Pancreas (tissue), 10 donors: Measurements from ENCODE around the gene TNIK. TPM values are rescaled to one million over a fixed set of nuclear protein-coding genes. Genes with fewer than 3 reads are reported as not detected.
A peak's percentile ranks its signal among the peaks of the same experiment; 100 is the strongest.

Source experiments
- ATAC-seq, 4 donors: fragments of 200-7000 bp; cut with Tn5 transposase; one replicate each; pipeline versions ENCODE4 v1.8.0 to v1.9.1; 2020; ENCODE audit warnings: mild to moderate bottlenecking in 4 of 4, moderate library complexity in 4 of 4
- DNase-seq, 6 donors: peaks; one replicate each; pipeline ENCODE4 v3.0.0-alpha.2; 2020
- FAIRE-seq: peaks from 2 replicates; lab custom pipeline; 2012; peaks lifted over from hg19 to GRCh38; lab: Jason Lieb, UNC
- H3K27ac ChIP-seq, 4 donors: fragments of 200-600 bp; sonication (generic); 1 replicate in 3 of 4; 2 replicates in 1 of 4; pipeline versions ENCODE4 v1.5.0 to v1.8.0; 2020
- H3K27me3 ChIP-seq, 4 donors: fragments of 200-600 bp; one replicate each; pipeline ENCODE4 v1.8.0; 2021
- H3K36me3 ChIP-seq, 3 donors: fragments of 200-600 bp; sonication (generic) in 1 of 3; one replicate each; pipeline versions ENCODE4 v1.5.0 to v1.8.0; 2020 to 2021
- H3K4me1 ChIP-seq, 3 donors: fragments of 200-600 bp; one replicate each; pipeline ENCODE4 v1.8.0; 2021
- H3K4me3 ChIP-seq, 4 donors: fragments of 200-600 bp; sonication (generic) in 2 of 4; one replicate each; pipeline versions ENCODE4 v1.5.0 to v1.8.0; 2020 to 2021
- H3K9me3 ChIP-seq, 4 donors: fragments of 200-600 bp; one replicate each; pipeline ENCODE4 v1.8.0; 2021
- WGBS, 2 donors: extraction: QIAGEN DNeasy Blood & Tissue Kit; methylation state at CpG; one replicate each; pipeline ENCODE4 v1.1.7; 2013; 5-methylcytosine and 5-hydroxymethylcytosine counted together
- intact Hi-C, 3 donors: fragments of 100-400 bp; cut with DNase I; formaldehyde crosslinking; loops; one replicate each; pipeline versions ENCODE4 v1.11.1 to v1.14.2; 2022
- polyA plus RNA-seq, 2 donors: library from polyadenylated mRNA; stranded (reverse); fragments of 200-250 nt; gene quantifications; one replicate each; pipeline ENCODE4 v1.2.3, GENCODE V29; 2013
- total RNA-seq, 6 donors: library from RNA; stranded (reverse); fragmentation: NEBNext Ultra II Directional in 4 of 6; extraction: Animal tissue kit (Norgen Biotek cat#: 25700) in 4 of 6; gene quantifications; one replicate each; pipeline versions ENCODE4 v1.2.1 to v1.2.4, GENCODE V29; 2021 to 2023
- TF ChIP-seq, protein P1 (sequence below), 4 donors: fragments of 200-600 bp; sonication (generic) in 3 of 4; IDR thresholded peaks; one replicate each; pipeline versions ENCODE4 v1.5.0 to v1.8.0; 2021; ENCODE audit warnings: antibody characterized with exemption in 4 of 4
- donor health status: healthy with polysubstance abuse.
- donor health status: DM: no; HTN: no; CAD: no; lungs with moderate emphysema.
- donor health status: DM: no; HTN: no; CAD: no.
- donor health status: control.
- donor health status: control.
- donor health status: Bipolar disorder and iron deficiency.
- donor health status: DM: yes; HTN: yes; CAD: no.
- donor health status: DM: no; HTN: no; CAD: no.
- donor health status: DM: no; HTN: no; CAD: no.
- donor health status: DM: yes; HTN: yes; CAD: no.

TNIK gene
- total and polyA plus RNA-seq, 8 donors: 3.5 to 13.6 (median 5.8) TPM

DNA sequence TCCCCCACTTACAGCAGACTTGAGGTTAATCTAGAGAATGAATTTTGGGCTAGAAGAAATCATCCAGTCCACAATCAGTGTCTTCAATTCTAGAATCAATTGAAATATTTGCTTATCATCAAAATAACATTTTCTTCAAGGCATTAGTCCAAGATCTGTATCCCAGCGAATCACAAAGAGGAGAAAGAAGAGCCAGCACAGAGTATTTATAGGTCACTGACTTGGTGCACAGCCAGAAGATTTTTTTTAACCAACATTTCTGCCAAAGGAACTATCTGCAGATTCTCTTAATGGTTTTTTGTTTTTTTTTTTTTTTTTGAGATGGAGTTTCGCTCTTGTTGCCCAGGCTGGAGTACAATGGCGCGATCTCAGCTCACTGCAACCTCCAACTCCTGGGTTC, 178.2 kb downstream of the TNIK start:
- no peak for DNase-seq
- peak; percentile 54 for FAIRE-seq
- Histone ChIP-seq H3K4me1 (peaks cover 6 to 8% (median 7%) of the 10 kb centered on the region in 3 donors), H3K36me3 (no peaks in the 10 kb centered on the region), H3K9me3 (no peaks in the 10 kb centered on the region), H3K4me3 (no peak overlapping the region), H3K27me3 (no peaks in the 10 kb centered on the region), H3K27ac (no peak overlapping the region)
- peak in 1 of 4 donors; percentile 30 for ATAC-seq
- TF ChIP-seq, protein P1, sequence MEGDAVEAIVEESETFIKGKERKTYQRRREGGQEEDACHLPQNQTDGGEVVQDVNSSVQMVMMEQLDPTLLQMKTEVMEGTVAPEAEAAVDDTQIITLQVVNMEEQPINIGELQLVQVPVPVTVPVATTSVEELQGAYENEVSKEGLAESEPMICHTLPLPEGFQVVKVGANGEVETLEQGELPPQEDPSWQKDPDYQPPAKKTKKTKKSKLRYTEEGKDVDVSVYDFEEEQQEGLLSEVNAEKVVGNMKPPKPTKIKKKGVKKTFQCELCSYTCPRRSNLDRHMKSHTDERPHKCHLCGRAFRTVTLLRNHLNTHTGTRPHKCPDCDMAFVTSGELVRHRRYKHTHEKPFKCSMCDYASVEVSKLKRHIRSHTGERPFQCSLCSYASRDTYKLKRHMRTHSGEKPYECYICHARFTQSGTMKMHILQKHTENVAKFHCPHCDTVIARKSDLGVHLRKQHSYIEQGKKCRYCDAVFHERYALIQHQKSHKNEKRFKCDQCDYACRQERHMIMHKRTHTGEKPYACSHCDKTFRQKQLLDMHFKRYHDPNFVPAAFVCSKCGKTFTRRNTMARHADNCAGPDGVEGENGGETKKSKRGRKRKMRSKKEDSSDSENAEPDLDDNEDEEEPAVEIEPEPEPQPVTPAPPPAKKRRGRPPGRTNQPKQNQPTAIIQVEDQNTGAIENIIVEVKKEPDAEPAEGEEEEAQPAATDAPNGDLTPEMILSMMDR (IDR thresholded peaks at IDR 0.05): no peak
- 62 to 71% methylated on average over 4 of the region's 4 CpGs for WGBS, 2 donors
- intact Hi-C loops: no loop called here

DNA sequence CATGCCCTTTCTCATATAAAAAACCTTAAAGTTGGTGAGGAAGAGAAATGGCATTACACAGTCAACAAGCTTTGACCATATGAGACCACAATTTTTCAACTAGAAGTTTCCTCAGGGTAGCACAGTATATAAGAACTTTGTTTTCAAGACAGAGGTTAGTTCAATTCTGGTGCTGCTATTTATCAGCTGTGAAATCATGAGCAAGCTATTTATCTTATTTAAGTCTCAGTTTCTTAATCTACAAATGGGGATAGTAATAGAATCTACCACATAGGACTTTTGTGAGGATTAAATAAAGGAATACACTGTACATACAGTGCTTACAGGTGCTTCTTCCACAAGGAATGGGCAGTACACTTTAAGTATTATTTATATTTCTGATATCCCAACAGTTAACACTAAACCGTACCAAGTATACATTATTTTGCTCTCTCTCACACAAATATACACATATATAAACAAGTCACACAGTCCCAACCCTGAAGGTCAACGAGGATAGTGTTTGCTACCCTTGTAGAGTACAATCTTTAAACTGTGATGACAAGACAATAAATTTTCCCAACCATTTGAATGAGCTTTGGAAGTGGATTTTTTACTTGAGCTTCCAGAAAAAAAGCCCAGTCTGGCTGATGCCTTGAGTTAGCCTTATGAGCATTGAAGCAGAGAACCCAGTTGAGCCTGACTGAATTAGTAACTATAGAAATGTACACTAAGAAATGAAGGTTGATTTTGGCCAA, 178.8 kb downstream of the TNIK start:
- no peak for ATAC-seq
- DNase-seq: no peak
- no peak overlapping the region for H3K27ac ChIP-seq
- no peak overlapping the region for H3K4me3 ChIP-seq
- no peak for FAIRE-seq
- no peaks in the 10 kb centered on the region for H3K27me3 ChIP-seq
- WGBS, 2 donors: 89% methylated on average over 2 of the region's 2 CpGs
- TF ChIP-seq, protein P1 (IDR thresholded peaks at IDR 0.05): no peak
- H3K4me1 ChIP-seq: peaks cover 0 to 2% (median 1%) of the 10 kb centered on the region in 3 donors
- no peaks in the 10 kb centered on the region for H3K36me3 ChIP-seq
- intact Hi-C loops: no loop called here
- no peaks in the 10 kb centered on the region for H3K9me3 ChIP-seq

DNA sequence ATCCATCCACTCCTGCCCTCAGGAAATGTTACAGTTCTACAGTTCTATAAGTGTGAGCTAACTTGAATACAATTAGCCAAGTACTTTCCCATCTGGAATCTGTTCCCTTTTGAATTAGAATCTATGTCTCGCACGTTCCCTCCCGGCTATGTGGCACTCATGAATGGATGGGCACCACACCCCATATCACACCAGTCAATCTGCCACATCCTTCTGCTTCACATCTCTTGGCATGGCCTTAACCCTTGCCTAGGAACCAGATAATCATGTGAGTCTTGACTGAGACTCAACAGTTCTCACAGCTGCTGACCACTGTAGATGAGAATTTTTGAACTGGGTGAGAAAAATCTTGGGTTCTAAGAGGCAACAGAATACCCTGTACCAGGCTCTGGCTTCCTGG, 180.2 kb downstream of the TNIK start:
- FAIRE-seq: no peak
- no peaks in the 10 kb centered on the region for H3K36me3 ChIP-seq
- no peaks in the 10 kb centered on the region for H3K9me3 ChIP-seq
- intact Hi-C loops: no loop called here
- TF ChIP-seq, protein P1 (IDR thresholded peaks at IDR 0.05): no peak
- H3K27me3 ChIP-seq: no peaks in the 10 kb centered on the region
- WGBS, 2 donors: 91 to 99% methylated on average over 3 of the region's 3 CpGs
- DNase-seq: no peak
- no peak overlapping the region for H3K27ac ChIP-seq
- no peaks in the 10 kb centered on the region for H3K4me1 ChIP-seq
- ATAC-seq: no peak
- H3K4me3 ChIP-seq: no peak overlapping the region

DNA sequence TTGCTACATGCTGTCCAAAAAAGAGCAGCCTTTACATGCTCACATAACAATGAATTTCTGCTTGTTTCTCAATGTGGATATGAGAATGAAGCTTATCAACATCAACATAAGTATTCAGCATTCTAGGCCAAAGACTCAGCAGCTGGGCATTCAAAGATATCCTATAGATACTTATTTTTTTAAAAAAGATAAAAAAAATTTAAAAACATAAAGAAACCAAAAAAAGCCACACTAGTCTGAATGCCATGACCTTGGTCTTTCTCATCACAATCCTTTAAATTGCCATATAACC, 182.0 kb downstream of the TNIK start:
- intact Hi-C loops: no loop called here
- TF ChIP-seq, protein P1 (IDR thresholded peaks at IDR 0.05): no peak
- Histone ChIP-seq H3K4me3 (no peak overlapping the region), H3K27me3 (no peaks in the 10 kb centered on the region), H3K27ac (no peak overlapping the region), H3K36me3 (no peaks in the 10 kb centered on the region), H3K9me3 (no peaks in the 10 kb centered on the region), H3K4me1 (no peaks in the 10 kb centered on the region)
- ATAC-seq (no peak), FAIRE-seq (no peak), DNase-seq (no peak)

DNA sequence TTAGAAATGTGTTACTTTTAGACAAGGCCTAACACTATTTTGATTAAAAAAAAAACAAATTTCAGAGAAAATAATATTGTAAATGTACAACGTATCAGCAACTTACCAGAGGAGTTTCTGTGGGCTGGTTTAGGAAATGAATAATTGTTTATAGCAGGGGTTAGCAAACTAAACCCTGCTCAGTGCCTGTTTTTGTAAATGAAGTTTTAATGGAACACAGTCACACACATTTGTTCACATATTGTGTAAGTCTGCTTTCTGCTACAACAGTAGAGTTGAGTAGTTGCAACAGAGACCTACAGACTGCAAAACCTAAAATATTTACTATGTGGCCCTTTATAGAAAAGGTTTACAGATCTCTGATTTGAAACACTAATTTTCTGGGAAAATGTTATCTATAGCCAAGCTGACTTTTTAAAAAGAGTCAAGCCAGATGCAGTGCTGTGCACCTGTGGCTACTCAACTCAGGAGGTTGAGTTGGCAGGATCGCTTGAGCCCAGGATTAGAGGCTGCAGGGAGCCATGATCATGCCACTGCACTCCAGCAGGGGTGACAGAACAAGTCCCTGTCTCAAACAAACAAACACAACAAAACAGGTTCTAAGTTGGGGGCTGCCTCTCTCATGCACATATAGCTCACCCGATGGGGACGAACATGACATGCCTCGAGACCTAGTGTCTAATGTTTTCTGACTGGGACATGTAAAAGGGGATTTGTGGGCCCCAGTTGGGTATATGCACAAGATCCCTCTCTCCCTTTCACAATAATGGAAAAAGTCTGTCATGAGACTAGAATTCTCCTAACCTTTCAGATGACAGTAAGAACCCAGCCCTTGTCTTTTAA, 182.5 kb downstream of the TNIK start:
- Histone ChIP-seq H3K27ac (no peak overlapping the region), H3K4me3 (no peak overlapping the region), H3K9me3 (no peaks in the 10 kb centered on the region), H3K4me1 (no peaks in the 10 kb centered on the region), H3K27me3 (no peaks in the 10 kb centered on the region), H3K36me3 (no peaks in the 10 kb centered on the region)
- 93 to 94% methylated on average over 5 of the region's 5 CpGs for WGBS, 2 donors
- intact Hi-C loops: no loop called here
- FAIRE-seq (no peak), ATAC-seq (no peak), DNase-seq (no peak)
- TF ChIP-seq, protein P1 (IDR thresholded peaks at IDR 0.05): no peak
